Thyroid gland (tissue), 4 donors: ENCODE data around the gene TBC1D17.

ENCODE experiments used
- CTCF ChIP-seq, 6 experiments: fragments of 200-600 bp in 3 of 6; fragments of 450-650 bp in 3 of 6; sonication (generic) in 3 of 6; IDR thresholded peaks; one replicate each; pipeline ENCODE4 v1.5.1; 2016 to 2019; ENCODE audit warnings: antibody characterized with exemption in 6 of 6, mild to moderate bottlenecking in 2 of 6, inconsistent platforms in 1 of 6, moderate library complexity in 1 of 6
- POLR2A ChIP-seq, 2 donors: fragments of 450-650 bp; IDR thresholded peaks; one replicate each; pipeline ENCODE4 v1.6.1; 2017; ENCODE audit warnings: antibody characterized with exemption in 2 of 2, mild to moderate bottlenecking in 2 of 2, moderate library complexity in 1 of 2

GRCh38 chr19:49877879-49878743, 609 bp downstream of the TBC1D17 start:
- TF ChIP-seq CTCF (IDR thresholded peaks at IDR 0.05) = no peak
- TF ChIP-seq POLR2A (IDR thresholded peaks at IDR 0.05) = no peak
